ENCODE data around the gene MRGPRF.

DNA sequence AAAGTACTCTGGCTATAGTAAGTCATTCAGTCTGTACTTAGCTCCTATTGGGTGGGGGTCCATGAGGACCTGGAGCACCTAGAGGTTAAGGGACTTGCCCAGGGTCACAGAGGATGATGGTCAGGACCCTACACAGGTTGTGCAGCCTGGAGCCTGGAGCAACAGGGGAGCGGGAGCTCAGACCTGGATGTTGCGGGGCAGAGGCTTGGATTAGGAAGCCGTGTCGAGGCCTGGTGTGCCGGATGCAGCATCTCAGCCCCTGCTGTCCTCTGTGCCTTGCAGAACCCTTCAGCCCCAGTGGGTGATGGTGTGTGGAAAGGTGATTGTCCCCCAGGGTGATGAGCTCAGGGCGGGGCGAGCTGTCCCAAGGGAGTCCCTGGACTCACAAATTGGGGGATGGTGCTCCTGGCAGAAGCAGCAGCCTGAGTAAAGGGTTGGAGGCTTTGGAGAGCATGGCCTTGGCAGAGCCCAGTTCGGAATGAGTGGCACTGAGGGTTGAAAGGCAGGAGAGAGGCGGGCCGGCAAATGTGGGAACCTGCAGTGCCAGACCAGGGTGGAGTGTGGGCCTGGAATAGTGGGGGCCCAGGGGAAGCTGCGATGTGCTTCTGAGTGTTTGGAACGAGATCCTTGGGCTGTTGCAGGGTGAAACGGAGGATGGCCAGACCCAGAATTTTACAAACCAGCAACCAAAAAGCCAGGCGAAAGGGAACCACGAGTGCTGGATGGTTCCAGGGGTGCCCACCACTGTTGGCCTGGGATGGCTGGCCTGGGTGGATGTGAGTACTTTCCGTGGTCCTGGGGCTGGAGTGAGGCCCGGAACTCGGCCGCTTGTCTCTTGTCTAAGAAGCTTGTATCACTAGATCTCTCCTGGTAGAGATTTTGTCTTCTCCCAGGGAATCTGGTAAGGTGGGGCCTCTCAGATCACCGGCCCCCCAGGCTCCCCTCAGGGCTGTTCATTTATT, 38.6 kb upstream of the MRGPRF start:
- TF ChIP-seq POLR2A (IDR thresholded peaks at IDR 0.05): no peak
- no peak for TF ChIP-seq EP300 (IDR thresholded peaks at IDR 0.05)
